ENCODE data around the gene DNAAF5. TPM values are rescaled to one million over a fixed set of nuclear protein-coding genes. Genes with fewer than 3 reads are reported as not detected.

Gene DNAAF5
- total RNA-seq, 1 experiment from 2014 or later = 101 TPM

DNA sequence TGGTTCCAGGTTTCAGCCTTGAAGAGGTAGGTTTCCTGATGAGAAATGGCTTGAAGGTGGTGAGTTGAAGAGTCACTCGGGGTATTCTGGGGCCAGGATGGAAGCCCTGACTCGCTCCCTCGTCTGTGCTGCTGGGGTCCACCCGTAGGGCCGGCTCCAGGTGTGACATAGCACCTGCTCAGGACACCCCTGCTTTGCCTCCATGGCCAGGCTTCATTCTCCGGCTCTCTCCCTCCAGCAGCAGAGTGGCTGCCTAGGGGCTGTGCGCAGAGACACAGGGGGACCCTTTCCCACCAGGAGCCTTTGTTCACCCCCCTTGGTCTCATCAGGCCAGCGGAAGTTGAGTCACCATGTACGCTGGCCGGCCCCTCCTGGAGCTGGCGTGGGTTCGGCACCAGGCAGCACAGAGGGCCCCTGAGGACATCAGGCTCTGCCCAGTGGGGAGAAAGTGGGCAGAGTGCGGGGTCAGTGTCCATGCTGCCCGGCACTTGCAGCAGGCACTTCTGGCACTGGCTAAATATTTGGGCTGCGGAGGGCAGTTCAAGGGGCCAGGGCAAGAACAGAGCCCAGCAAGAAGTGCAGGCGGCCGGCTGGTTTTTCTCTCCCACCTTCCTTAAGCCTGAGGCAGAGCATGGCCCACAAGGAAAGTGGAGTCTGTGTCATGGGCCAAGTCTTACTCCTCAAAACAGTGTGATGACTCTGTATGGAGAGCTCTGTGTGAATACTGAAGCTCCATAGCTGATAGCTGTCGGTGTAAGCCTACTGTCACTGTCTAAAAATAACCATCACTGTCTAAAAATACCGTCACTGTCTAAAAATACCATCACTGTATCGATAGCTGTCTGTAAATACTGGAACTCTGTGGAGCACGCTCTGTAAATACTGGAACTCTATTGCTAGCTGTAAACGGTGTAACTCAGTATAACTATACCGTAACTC lies 4.3 kb downstream of the DNAAF5 start:
- Histone ChIP-seq H3K36me3 (replicated peaks; ENCODE audit: control insufficient read depth, insufficient read depth, low read length) (peaks cover 13% of the 10 kb centered on the region), H3K27me3 (ENCODE audit: control insufficient read depth, insufficient read depth, low read length) (no peaks in the 10 kb centered on the region), H3K4me3 (ENCODE audit: insufficient read depth, low read depth, low read length) (no peak overlapping the region)
- DNase-seq = peak; percentile 27

DNA sequence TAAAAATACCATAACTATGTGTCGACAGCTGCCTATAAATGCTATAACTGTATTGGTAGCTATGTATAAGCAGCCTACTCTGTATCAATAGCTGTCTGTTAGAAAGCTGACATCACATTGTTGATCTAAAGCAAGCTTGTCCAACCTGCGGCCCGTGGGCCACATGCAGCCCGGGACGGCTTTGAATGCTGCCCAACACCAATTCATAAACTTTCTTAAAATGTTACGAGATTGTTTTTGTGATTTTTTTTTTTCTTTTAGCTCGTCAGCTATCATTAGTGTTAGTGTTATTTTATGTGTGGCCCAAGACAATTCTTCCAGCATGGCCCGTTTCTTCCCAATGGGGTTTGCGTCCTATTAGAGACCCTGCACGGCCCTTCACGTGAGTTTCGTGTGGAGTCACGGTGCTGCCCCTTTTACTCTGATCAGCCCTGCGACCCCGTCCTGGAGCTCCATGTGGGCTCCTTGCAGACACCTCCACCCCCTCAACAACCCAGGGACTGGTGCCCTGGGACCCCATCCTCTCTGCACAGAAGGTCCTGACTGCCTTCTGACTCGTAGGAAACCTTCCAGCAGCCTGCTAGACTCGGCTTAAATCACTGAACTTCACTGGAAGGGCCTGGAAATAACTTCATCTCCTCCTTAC lies 5.1 kb downstream of the DNAAF5 start:
- H3K36me3 ChIP-seq (replicated peaks; ENCODE audit: control insufficient read depth, insufficient read depth, low read length) = peaks cover 13% of the 10 kb centered on the region
- no peaks in the 10 kb centered on the region for H3K27me3 ChIP-seq (ENCODE audit: control insufficient read depth, insufficient read depth, low read length)
- DNase-seq = peak; percentile 45
- no peak overlapping the region for H3K4me3 ChIP-seq (ENCODE audit: insufficient read depth, low read depth, low read length)

DNA sequence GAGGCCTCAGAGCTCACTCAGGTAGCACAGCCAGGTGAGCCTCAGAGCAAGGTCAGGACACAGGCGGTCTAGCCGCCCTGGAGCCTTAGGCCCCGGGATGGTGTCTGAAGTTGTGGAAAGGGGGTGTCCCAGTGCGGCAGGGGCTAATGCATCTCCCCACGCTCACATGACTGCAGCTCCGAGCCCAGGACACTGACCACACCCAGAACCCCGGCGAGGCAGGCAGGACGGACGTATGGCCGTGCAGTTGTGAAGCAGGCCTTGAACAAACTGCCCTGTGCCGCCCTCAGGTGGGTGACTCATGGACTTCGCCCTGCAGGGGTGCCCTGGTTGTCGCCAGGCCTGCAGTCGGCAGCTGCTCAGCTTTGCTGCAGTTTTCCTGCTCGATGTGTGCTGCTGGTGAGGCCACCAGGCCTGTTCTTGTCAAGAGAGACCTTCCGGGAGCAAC lies 5.6 kb downstream of the DNAAF5 start:
- Histone ChIP-seq H3K36me3 (replicated peaks; ENCODE audit: control insufficient read depth, insufficient read depth, low read length) (peaks cover 13% of the 10 kb centered on the region), H3K4me3 (ENCODE audit: insufficient read depth, low read depth, low read length) (no peak overlapping the region), H3K27me3 (ENCODE audit: control insufficient read depth, insufficient read depth, low read length) (no peaks in the 10 kb centered on the region)
- peak; percentile 89 for DNase-seq

DNA sequence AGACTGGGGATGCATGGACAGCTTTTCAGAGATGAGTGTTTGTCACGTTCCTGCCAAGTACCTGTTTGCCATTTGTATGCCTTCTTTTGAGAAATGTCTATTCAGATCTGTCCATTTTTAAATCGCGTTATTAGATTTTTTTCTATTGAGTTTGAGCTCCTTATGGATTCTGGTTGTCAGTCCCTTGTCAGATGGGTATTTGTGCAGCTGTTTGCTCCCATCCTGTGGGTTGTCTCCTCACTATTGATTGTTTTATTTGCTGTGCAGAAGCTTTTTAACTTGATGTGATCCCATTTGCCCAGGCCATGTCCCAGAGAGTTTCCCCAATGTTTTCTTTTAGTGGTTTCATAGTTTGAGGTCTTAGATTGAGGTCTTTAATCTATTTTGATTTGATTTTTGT lies 6.1 kb downstream of the DNAAF5 start:
- no peak overlapping the region for H3K4me3 ChIP-seq (ENCODE audit: insufficient read depth, low read depth, low read length)
- H3K36me3 ChIP-seq (replicated peaks; ENCODE audit: control insufficient read depth, insufficient read depth, low read length) = peaks cover 13% of the 10 kb centered on the region
- DNase-seq = no peak
- H3K27me3 ChIP-seq (ENCODE audit: control insufficient read depth, insufficient read depth, low read length) = no peaks in the 10 kb centered on the region

DNA sequence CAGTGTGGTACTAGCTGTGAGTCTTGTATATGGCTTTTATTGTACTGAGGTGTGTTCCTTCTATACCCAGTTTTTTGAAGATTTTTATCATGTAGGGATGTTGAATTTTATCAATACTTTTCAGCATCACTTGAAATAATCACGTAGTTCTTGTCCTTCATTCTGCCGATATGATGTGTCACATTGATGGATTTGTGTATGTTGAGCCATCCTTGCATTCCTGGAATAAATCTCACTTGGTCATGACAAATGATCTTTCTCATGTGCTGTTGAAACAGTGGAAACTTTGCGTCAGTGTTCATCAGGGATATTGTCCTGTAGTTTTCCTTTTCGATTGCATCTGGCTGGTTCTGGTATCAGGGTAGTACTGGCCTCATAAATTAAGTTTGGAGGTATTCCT lies 7.7 kb downstream of the DNAAF5 start:
- H3K27me3 ChIP-seq (ENCODE audit: control insufficient read depth, insufficient read depth, low read length) = no peaks in the 10 kb centered on the region
- peaks cover 13% of the 10 kb centered on the region for H3K36me3 ChIP-seq (replicated peaks; ENCODE audit: control insufficient read depth, insufficient read depth, low read length)
- H3K4me3 ChIP-seq (ENCODE audit: insufficient read depth, low read depth, low read length) = no peak overlapping the region
- DNase-seq = no peak

GRCh38 chr7:734808-735207 lies 8.3 kb downstream of the DNAAF5 start:
- H3K4me3 ChIP-seq (ENCODE audit: insufficient read depth, low read depth, low read length) = no peak overlapping the region
- no peak for DNase-seq
- H3K27me3 ChIP-seq (ENCODE audit: control insufficient read depth, insufficient read depth, low read length) = no peaks in the 10 kb centered on the region
- H3K36me3 ChIP-seq (replicated peaks; ENCODE audit: control insufficient read depth, insufficient read depth, low read length) = peaks cover 10% of the 10 kb centered on the region

GRCh38 chr7:738241-738640 lies 11.7 kb downstream of the DNAAF5 start:
- DNase-seq = peak; percentile 10
- peaks cover 5% of the 10 kb centered on the region for H3K36me3 ChIP-seq (replicated peaks; ENCODE audit: control insufficient read depth, insufficient read depth, low read length)
- H3K27me3 ChIP-seq (ENCODE audit: control insufficient read depth, insufficient read depth, low read length) = no peaks in the 10 kb centered on the region
- H3K4me3 ChIP-seq (ENCODE audit: insufficient read depth, low read depth, low read length) = no peak overlapping the region

DNA sequence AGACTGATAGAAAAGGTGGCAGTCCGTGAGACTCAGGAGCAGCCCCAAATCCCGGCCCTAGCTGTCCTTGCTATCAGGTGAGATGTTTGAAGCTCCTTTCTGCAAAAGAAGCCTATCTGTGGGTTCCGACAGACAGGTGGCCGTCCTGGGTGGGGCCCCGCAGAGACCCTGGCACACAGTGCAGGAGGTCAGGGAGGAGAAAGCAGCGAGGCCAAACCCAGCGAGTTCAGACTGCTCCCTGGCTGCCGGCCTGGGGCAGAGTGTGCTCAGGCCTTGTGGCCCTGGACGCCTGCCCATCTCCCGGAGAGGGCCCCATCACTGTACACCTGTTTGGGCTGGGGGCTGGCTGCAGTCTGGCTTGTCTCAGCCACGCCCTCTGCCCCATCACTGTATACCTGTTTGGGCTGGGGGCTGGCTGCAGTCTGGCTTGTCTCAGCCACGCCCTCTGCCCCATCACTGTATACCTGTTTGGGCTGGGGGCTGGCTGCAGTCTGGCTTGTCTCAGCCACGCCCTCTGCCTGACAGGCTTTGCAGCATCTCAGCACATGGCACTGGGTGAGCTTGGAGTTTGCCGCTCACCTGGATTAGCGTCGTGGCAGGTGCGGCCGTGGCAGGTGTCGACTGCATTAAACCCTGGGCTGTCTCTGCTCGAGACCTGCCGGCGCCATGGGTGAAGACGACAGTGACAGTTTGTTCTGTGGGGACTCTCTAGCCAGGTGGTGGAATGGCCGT lies 12.4 kb downstream of the DNAAF5 start:
- peak; percentile 46 for DNase-seq
- Histone ChIP-seq H3K27me3 (ENCODE audit: control insufficient read depth, insufficient read depth, low read length) (no peaks in the 10 kb centered on the region), H3K36me3 (replicated peaks; ENCODE audit: control insufficient read depth, insufficient read depth, low read length) (peaks cover 5% of the 10 kb centered on the region), H3K4me3 (ENCODE audit: insufficient read depth, low read depth, low read length) (no peak overlapping the region)

DNA sequence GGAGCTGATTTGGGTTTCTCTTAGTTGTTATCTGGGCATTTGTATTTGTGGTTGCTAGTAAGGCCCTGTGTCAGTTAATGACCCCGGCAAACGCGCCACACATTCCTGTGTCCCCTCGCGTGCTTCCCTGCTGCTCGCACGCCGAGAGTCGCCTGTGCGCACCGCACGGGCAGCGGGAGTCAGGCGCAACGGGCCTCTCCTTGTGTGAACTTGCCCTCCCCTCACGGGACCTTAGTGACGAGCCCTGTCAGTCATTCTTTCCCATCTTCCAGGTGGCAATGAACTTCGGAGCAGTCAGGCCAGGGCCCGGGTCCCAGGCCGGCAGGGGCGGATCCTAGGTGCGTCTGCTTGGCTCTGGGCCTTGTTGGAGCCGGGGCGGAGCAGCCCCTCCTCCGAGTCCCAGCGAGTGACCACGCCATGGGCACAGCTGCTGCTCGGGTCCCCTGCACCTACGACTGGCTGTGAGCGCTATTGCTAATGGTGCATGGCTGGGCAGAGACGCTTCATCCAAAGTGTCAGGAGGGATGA lies 13.0 kb downstream of the DNAAF5 start:
- no peak overlapping the region for H3K4me3 ChIP-seq (ENCODE audit: insufficient read depth, low read depth, low read length)
- peak; percentile 50 for DNase-seq
- no peaks in the 10 kb centered on the region for H3K27me3 ChIP-seq (ENCODE audit: control insufficient read depth, insufficient read depth, low read length)
- H3K36me3 ChIP-seq (replicated peaks; ENCODE audit: control insufficient read depth, insufficient read depth, low read length) = peaks cover 5% of the 10 kb centered on the region

DNA sequence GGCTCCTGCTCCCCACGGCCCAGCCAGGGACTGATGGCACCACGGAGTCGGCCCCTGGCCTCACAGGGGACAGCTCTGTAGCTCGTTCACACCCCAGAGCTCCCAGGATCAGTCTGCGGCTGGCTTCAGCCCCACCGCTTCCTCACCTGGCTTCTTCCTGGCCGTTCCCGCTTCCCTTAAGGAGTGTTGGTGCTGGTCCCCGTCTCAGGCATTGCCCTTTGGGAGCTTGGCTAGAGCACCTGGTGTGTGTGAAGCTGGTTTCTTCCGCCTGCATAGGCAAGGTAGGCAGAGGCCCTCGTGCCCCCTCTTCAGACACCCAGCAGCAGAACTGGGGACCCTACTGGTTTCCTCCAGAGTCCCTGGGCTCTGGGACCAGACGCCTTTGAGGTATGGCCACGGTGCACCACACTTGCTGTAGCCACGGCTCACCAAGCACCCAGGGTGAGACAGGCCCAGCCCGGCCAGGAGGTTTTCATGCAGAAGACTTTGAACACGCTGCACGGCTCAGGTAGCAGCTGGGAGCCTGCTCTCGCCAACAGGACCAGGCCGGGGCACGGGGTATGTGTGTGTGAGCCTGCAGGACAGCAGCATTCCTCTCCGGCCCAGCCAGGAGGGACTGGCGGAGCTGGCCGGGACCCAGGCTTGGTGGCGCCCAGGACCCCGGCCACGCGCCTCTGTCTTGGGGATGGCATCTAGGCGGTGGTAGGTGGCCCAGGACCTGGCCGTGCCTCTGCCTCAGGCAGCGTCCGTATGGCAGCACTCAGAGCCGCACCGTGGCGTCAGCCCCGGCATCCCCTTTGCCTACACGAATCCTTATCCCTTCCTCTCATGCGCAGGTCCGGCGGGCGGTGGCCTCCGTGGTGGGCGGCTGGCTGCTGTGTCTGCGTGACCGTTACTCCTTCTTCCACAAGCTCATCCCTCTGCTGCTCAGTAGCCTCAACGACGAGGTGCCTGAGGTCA lies 13.8 kb downstream of the DNAAF5 start:
- Histone ChIP-seq H3K27me3 (ENCODE audit: control insufficient read depth, insufficient read depth, low read length) (no peaks in the 10 kb centered on the region), H3K36me3 (replicated peaks; ENCODE audit: control insufficient read depth, insufficient read depth, low read length) (peaks cover 4% of the 10 kb centered on the region), H3K4me3 (ENCODE audit: insufficient read depth, low read depth, low read length) (no peak overlapping the region)
- peak; percentile 55 for DNase-seq

GRCh38 chr7:741191-741671 lies 14.7 kb downstream of the DNAAF5 start:
- Histone ChIP-seq H3K4me3 (ENCODE audit: insufficient read depth, low read depth, low read length) (no peak overlapping the region), H3K36me3 (replicated peaks; ENCODE audit: control insufficient read depth, insufficient read depth, low read length) (peaks cover 6% of the 10 kb centered on the region), H3K27me3 (ENCODE audit: control insufficient read depth, insufficient read depth, low read length) (no peaks in the 10 kb centered on the region)
- DNase-seq = peak; percentile 44

DNA sequence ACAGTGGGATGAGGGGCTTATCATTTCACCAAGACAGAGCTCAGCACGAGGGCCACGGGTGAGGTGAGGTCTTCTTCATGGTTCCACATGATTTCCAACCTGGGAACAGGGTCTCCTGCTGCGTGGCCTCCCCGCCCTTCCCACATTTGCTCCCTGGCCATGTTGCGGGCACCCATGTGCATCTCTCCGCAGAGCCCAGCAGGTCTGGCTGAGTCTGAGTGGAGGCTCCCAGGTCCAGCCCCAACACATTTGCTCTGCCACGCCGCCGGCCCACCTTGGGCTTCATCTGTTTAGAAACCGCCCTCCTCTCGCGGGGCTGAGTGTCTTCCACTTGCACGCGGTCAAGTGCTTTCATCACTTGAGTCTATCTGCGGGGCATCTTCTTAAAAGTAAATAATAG lies 15.4 kb downstream of the DNAAF5 start:
- no peak overlapping the region for H3K4me3 ChIP-seq (ENCODE audit: insufficient read depth, low read depth, low read length)
- H3K36me3 ChIP-seq (replicated peaks; ENCODE audit: control insufficient read depth, insufficient read depth, low read length) = peaks cover 6% of the 10 kb centered on the region
- no peaks in the 10 kb centered on the region for H3K27me3 ChIP-seq (ENCODE audit: control insufficient read depth, insufficient read depth, low read length)
- peak; percentile 32 for DNase-seq

- no peak overlapping the region for H3K4me3 ChIP-seq (ENCODE audit: insufficient read depth, low read depth, low read length)
- H3K27me3 ChIP-seq (ENCODE audit: control insufficient read depth, insufficient read depth, low read length) = no peaks in the 10 kb centered on the region
- peak; percentile 11 for DNase-seq
- H3K36me3 ChIP-seq (replicated peaks; ENCODE audit: control insufficient read depth, insufficient read depth, low read length) = peaks cover 6% of the 10 kb centered on the region
These were observed 16.3 kb downstream of the DNAAF5 start for GRCh38 chr7:742791-743190.
